ENCODE data around the gene GRWD1.

Gene GRWD1

GRCh38 chr19:48443256-48443655 is 2.5 kb upstream of the GRWD1 start:
- TF ChIP-seq CTCF (IDR thresholded peaks at IDR 0.05; ENCODE audit: low read depth, low read length), result no peak
- no peak overlapping the region for H3K4me3 ChIP-seq (replicated peaks in 1 of 2; ENCODE audit: low read depth in 2 of 2, low read length in 2 of 2)
- DNase-seq (ENCODE audit: low read depth in 2 of 2), result no peak

- TF ChIP-seq CTCF (IDR thresholded peaks at IDR 0.05; ENCODE audit: low read depth, low read length), result no peak
- DNase-seq (ENCODE audit: low read depth in 2 of 2), result no peak
- H3K4me3 ChIP-seq (replicated peaks in 1 of 2; ENCODE audit: low read depth in 2 of 2, low read length in 2 of 2), result peak overlapping the region in 1 of 2 donors; percentile 85
Observed at GRCh38 chr19:48443731-48444128, 2.1 kb upstream of the GRWD1 start.

- H3K4me3 ChIP-seq (replicated peaks in 1 of 2; ENCODE audit: low read depth in 2 of 2, low read length in 2 of 2), result peak overlapping the region; percentile 85 to 99
- DNase-seq (ENCODE audit: low read depth in 2 of 2), result no peak
- no peak for TF ChIP-seq CTCF (IDR thresholded peaks at IDR 0.05; ENCODE audit: low read depth, low read length)
Observed at GRCh38 chr19:48444129-48444935, 1.5 kb upstream of the GRWD1 start.

- peak in 1 of 2 donors; percentile 8 for DNase-seq (ENCODE audit: low read depth in 2 of 2)
- no peak for TF ChIP-seq CTCF (IDR thresholded peaks at IDR 0.05; ENCODE audit: low read depth, low read length)
- peak overlapping the region; percentile 85 to 99 for H3K4me3 ChIP-seq (replicated peaks in 1 of 2; ENCODE audit: low read depth in 2 of 2, low read length in 2 of 2)
Observed at GRCh38 chr19:48444936-48445200, 915 bp upstream of the GRWD1 start.

GRCh38 chr19:48445256-48445605 is 552 bp upstream of the GRWD1 start:
- TF ChIP-seq CTCF (IDR thresholded peaks at IDR 0.05; ENCODE audit: low read depth, low read length), result peak; percentile 68
- peak overlapping the region; percentile 85 to 99 for H3K4me3 ChIP-seq (replicated peaks in 1 of 2; ENCODE audit: low read depth in 2 of 2, low read length in 2 of 2)
- DNase-seq (ENCODE audit: low read depth in 2 of 2), result peak; percentile 94 to 96

- TF ChIP-seq CTCF (IDR thresholded peaks at IDR 0.05; ENCODE audit: low read depth, low read length), result no peak
- peak overlapping the region; percentile 85 to 99 for H3K4me3 ChIP-seq (replicated peaks in 1 of 2; ENCODE audit: low read depth in 2 of 2, low read length in 2 of 2)
- no peak for DNase-seq (ENCODE audit: low read depth in 2 of 2)
Observed at GRCh38 chr19:48446579-48446978, 796 bp downstream of the GRWD1 start.

GRCh38 chr19:48448563-48448962 is 2.8 kb downstream of the GRWD1 start:
- DNase-seq (ENCODE audit: low read depth in 2 of 2), result no peak
- no peak overlapping the region for H3K4me3 ChIP-seq (replicated peaks in 1 of 2; ENCODE audit: low read depth in 2 of 2, low read length in 2 of 2)
- no peak for TF ChIP-seq CTCF (IDR thresholded peaks at IDR 0.05; ENCODE audit: low read depth, low read length)

Measured in cardiac fibroblast (primary cell).